ENCODE data around the gene FCRL4.

The FCRL4 gene

GRCh38 chr1:157597959-157598667 is at the start of gene FCRL4:
FCRL4 (minus strand) TSS chr1:157598085; CDS start chr1:157597944, 141 bp downstream.
- DNase-seq, result no peak

GRCh38 chr1:157646144-157646543 is 48.3 kb upstream of the FCRL4 start:
- no peak for DNase-seq

- DNase-seq, result no peak
These were observed 43.3 kb upstream of the FCRL4 start for GRCh38 chr1:157641177-157641576.

DNA sequence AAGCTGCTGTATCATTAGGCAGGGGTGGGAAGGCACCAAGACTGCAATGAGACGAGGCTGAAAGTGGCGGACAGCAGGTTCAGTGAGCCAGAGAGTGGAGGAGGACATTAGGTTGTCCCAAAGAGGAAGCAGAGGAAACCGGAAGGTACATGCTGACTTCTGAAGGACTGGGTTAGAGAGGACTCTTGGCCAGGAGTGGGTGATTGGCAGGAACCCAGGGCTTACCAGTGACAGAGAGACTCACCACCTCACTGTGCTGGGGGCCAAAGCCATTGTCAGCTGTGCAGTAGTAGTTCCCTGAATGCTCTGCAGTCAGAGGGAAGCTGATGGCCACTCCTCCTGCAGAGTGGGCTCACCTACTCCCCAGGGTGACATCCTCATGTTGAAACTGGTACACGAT is 41.9 kb upstream of the FCRL4 start:
- no peak for DNase-seq

DNA sequence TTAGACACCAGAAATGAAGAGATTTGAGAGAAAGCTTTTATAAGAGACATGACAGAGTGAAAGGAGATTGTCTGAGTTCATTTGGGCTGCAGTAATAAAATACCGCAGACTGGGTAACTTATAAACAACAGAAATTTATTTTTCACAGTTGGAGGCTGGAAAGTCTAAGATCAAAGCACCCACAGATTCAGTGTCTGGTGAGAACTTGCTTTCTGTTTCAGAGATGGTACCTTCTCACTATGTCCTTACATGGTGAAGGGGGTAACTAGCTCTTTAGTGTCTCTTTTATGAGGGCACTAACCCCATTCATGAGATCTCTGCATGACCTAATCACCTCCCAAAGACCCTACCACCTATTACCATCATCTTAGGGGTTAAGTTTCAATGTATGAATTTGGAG is 30.9 kb upstream of the FCRL4 start:
- no peak for DNase-seq

GRCh38 chr1:157626099-157626498 is 28.2 kb upstream of the FCRL4 start:
- peak; percentile 68 for DNase-seq

DNA sequence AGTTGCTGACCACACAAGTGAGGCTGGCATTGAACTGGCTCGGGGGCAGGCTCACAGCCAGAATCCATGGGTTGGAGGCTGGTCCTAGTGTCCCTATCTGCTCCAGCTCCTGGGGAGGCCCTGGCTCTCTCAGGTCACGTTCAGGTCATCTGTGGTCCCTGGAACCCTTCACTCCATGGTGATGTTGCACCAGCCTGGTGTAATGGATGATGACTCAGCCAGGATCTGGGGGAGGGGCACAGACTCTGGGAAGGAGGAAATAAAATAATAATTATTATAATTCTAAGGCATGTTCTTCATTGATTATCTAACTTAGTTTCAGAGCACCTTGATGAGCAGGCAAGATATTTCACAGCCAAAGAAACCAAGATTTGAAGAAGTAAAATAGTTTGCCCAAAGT is 26.6 kb upstream of the FCRL4 start:
- DNase-seq, result no peak

DNA sequence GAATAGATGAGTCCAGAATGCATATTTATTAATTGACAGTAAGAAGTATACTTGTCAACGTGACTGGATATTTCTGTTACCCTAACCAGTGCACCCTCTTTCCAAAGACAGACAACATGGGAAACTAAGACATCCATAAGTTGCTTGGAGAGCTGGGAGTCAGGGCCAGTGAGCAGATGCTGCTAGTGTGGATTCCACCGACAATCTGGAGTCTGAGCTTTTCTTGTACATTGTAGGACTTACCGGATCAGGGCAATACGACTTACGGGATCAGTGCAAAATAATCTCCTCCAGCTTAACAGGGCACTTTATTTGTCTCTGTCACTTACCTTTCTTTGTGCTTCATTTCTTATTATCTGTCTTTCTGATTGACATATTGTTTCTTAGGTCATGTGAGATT is 24.6 kb upstream of the FCRL4 start:
- DNase-seq, result peak; percentile 99

- DNase-seq, result peak; percentile 54
These were observed 20.3 kb upstream of the FCRL4 start for GRCh38 chr1:157618190-157618589.

- no peak for DNase-seq
These were observed 2.4 kb upstream of the FCRL4 start for GRCh38 chr1:157600236-157600635.

DNA sequence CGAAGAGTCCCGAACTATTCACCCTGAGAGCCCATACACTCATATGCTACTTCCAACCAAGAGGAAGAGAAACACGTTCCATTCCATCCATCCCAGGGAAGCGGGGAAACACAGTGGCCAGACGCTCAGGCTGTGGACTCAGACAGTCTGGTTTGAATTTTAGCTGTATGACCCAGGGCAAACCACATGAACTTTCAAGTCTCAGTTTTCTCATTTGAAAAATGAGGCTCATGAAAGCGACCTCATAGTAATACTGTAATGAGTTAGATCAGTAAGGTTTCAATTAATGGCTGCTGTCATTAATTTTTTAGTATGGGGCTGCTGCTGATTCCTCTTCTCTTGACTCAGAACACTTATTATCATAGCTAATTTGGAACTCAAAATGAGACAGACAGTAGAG is 1.5 kb downstream of the FCRL4 start:
- no peak for DNase-seq

GRCh38 chr1:157595356-157595755 is 2.5 kb downstream of the FCRL4 start:
- no peak for DNase-seq

- no peak for DNase-seq
These were observed 11.9 kb downstream of the FCRL4 start for GRCh38 chr1:157585984-157586383.

- no peak for DNase-seq
These were observed 13.4 kb downstream of the FCRL4 start for GRCh38 chr1:157584503-157584902.

- DNase-seq, result peak; percentile 83
These were observed 17.1 kb downstream of the FCRL4 start for GRCh38 chr1:157580828-157581210.

GRCh38 chr1:157580179-157580827 is 17.6 kb downstream of the FCRL4 start:
- peak; percentile 90 for DNase-seq

DNA sequence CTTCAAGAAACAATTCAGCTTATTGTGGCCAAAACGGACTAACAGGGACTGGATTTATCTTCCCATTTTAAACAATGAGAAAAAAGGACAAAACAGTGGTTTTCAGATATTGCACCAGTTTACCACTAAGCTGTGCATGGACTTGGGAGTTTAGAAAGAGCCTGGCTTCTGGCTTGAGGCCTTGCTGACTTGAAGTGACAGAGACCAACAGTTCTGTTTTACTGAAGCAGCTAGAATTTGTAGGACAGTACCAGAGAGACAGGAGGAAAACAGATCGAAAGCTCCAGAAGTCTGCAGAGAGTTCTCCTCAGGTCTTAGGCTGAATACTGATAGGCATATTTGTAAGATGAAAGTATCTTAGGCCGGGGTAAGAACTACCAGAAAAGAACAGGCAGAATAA is 20.5 kb downstream of the FCRL4 start:
- no peak for DNase-seq

- no peak for DNase-seq
These were observed 22.1 kb downstream of the FCRL4 start for GRCh38 chr1:157575744-157576143.

DNA sequence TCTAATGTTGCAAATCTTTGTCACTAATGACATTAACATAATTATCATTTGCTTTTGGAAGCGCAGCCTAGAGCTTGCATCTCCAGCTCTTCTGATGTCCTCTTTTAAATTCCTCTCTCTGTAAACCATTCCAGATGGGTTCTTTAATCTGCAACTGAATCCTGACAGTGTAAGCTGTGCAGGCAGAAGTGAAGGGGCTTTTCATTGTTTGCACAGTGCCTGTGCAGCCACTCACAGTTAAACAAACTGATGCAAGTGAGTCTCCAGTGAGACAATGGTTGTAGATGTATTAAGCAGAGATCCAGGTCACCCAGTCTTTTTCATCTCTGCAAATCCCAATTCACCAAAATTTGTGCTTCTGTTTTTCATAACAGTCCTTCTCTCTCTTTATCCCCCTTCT is 23.0 kb downstream of the FCRL4 start:
- DNase-seq, result peak; percentile 94

- no peak for DNase-seq
These were observed 31.2 kb downstream of the FCRL4 start for GRCh38 chr1:157566484-157567300.

DNA sequence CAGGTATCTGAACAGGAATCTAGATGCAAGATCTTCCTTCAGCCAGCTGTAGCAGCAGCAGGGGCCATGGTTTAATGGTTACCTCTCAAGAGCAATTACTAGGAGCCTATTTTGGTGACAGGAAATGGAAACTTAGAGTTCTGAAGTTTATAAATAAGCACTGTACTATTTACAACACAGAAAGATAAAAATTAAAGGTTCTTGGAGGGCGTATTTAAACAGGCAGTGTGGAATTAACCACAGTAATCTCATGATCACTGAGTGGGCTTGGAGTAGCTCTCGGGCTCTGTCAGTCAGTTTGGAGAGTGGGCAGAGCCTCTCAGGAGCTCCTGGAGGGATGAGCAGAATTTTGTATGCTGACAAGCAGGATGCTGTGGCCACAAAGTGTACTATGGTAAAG is 35.4 kb downstream of the FCRL4 start:
- DNase-seq, result peak; percentile 11

DNA sequence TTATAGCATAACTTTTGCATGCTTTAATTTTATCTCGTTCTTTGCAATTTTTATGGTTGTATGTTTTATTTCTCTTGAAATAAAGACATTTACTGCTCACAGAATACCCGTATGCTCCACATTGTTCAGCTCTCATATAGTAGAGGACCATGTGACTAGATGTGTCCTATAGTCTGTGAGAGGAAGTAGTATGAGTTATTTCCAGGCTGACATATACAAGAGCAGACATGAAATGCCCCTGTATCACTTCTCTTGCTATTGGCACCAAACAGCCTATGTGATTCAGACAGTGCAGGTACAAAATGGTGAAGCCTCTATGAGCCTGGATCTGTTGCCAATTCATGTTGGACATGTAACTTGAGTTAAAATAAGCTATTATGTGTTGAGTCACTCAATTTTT is 39.8 kb downstream of the FCRL4 start:
- DNase-seq, result no peak

DNA sequence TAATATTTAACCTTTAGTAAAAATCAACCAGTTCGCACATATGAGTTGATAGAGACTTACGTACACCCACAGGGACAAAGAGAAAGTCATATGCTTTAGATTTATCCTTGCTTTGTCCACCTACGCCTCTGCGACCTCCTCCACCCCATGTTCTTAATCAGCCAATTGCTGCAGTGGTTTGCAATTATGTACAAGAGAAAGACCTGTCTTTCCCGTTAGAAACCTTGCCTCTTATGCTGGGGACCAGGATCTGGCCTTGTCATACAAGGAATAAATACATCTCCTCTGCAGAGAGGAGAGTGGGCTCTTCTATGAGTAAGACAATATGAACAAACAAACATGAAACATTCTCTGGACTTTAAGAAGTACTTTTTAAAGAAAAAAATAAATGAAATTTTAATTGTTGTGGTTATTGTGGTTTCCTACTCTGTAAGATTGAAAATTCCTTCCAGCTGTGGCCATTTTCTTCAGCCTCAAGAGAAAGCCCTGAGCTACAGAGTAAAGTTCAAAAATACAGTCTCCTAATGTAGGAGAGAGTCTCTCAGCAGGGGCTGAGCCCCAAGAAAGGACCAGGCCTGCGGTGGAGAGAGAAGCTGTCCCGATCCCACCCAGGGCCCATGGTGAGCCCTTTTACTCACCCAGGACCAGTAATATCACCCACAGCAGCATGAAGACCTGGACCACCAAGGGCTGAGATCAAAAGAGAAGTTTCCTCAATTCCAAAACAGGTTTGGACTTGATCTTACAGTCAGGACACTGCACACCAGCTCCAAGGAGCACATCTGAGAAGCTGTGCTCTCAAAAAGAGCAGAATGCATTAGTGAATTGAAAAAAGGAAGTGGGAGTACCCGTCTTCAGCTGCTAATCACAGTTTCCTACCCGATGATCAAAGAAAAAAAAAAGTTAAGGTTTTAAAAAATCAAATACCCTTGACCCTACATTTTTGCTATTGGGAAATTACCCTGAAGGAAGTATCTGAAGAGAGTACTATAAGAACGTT is 45.9 kb downstream of the FCRL4 start, which contains the start of gene FCRL5:
Gene FCRL5 (minus strand): TSS at position 822 of the 1,000 bp plus-strand sequence. CDS start 153 bp downstream, at position 669.
- DNase-seq, result no peak

All from NCI-H82 (cell line).